Measurements from ENCODE around the gene CD93.

CD93 gene

GRCh38 chr20:23086056-23086566, at the start of gene CD93:
Gene CD93, minus strand, starts transcription at chr20:23086324. Its CDS starts 132 bp downstream, at chr20:23086192.
- DNase-seq, result no peak

DNA sequence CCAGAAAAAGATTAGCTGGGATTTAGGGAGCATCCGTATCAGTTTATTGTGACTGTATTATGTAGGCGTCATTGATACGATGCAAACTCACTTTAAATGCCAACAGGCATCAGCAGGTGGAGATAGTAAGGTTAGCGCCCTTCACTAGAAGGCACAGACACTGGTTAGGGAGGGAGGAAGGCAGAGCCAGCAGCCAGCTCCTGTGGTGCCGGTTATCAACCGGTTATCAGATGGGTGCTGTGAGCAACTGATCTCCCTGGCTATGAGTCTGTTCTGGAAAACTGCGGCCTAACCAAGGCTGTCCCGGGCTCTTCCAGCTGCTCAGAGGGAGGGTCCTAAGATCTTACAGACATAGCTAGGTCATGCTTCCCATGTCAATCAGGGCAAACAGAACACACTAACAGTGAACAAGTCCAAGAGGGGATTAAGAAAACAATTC, 47.5 kb upstream of the CD93 start:
- no peak for DNase-seq

- DNase-seq, result no peak
These were observed 46.9 kb upstream of the CD93 start for GRCh38 chr20:23132930-23133559.

- DNase-seq, result no peak
These were observed 46.3 kb upstream of the CD93 start for GRCh38 chr20:23132293-23132929.

- DNase-seq, result no peak
These were observed 45.6 kb upstream of the CD93 start for GRCh38 chr20:23131766-23132165.

DNA sequence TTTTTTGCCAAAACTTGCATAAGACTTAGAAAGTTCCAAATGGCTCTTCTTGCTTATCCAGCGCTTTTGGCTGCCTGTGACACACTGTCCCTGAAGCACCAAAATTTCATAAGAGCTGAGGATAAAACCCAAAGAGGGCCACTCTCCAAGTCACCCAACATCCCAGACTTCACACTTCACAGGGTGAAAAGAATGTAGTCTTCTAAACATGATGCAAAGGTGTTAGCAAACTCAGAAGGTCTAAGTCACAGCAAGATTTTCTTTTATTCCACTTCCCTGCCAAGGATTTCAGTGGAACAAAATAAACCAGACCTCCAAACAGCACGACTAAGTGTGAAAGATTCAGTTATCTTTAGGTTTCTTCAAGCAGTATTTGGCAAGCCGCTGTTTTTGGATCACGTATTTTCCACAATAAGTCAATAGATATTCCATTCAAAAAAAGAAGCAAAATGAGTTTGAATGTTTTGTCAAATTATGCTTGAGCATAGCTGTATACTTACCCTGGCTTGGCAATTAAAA, 44.6 kb upstream of the CD93 start:
- no peak for DNase-seq

DNA sequence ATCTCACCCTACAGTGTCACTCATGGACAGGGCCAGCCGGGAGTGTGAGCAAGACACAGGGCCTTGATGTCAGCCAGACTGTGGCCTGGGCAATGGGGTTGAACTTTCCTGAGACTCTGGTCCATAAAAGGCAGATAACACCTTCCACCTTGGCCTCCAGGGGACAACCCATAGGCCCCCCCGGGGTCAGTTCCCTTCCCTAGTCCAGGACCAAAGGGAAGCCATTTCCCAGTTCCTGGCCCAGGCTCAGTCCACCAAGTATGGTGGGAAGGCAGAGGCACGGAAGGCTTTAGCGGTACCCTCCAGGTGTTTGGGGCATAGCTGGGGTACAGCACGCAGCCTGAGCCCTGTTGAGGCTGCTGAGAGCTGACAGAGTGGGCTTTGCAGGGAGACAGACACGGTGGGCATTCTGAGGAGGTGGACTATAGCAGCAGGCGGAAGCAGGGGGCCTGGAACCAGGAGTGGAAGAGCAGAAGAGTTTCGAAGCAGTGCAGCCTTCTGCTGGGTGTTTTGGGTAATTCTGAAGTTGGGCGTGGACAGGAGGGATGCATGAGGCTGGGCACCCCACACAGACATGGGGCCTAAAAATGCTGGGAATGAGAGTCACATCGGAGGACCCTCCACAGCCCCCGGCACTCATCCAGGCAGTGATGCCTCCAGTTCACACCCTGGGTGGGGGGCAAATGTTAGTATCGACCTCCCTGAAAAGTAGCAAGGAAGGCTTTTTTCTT, 43.9 kb upstream of the CD93 start:
- no peak for DNase-seq

DNA sequence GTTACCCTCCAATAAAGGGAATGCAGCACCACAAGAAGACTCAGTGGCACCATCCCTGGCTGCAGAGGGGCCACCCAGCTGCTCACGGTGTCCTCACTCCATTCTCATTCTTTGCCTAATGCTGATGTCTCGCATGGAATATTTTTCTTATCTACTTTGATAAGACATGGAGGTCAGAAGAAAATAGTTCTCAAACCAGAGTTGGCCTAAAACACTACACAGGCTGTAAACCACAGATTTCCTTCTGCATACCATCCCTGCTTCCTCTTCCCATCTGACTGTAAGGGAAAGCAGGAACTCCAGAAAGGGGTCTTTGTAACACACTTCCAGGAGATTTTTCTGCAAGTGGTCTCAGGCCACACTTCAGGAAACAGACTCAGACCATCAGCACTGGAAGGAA, 43.1 kb upstream of the CD93 start:
- DNase-seq, result no peak

DNA sequence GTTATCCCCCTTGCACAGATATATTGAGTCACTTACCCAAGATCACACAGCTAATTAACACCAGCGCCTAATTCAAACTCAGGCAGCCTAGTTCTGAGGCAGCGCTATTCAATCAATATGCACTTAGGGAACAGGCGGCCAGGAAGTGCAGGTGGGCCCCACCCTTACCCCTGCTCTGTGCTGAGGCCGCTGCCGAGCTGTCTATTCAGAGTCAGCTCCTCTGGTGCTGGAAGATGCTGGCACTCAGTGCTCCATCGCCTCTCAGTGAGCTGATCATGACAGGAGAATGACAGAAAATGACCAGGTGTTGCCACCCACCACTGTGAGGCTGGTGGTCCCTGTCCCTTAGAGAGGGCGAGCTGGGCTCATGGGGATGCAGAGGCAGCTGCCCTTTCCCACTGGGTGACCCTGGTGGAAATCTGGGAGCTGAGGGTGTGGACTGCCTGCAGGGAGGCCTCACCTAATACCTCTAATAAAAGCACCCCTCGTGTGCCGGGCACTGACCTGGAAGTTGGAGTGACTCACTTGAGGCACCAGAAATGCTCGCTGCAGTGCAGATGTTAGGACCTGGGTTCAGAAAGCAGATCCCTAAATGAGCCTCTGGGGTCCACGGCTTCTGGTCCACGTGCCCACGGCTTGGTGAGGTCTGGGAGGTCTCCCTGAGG, 42.5 kb upstream of the CD93 start:
- no peak for DNase-seq

- DNase-seq, result no peak
These were observed 41.6 kb upstream of the CD93 start for GRCh38 chr20:23127506-23128279.

- no peak for DNase-seq
These were observed 40.3 kb upstream of the CD93 start for GRCh38 chr20:23126281-23127061.

GRCh38 chr20:23125625-23126191, 39.6 kb upstream of the CD93 start:
- DNase-seq, result no peak

DNA sequence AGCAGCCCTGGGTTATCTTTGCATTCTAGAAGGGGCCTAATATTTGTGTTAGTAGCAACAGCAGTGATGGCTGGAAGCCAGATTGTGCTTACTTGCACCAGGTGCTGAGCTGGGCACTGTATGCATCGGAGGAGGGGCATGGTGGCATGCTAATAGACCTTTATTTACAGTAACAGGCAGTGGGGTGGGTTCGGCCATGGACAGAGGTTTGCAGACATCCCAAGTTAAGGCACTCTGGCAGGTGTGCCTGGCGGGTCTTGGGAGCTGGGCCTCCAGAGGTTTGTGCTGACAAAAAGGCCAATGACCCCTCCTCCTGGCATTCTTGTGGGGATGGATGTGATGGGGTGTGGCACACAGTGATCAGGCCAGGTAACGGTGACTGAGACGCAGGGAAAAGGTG, 39.0 kb upstream of the CD93 start:
- DNase-seq, result no peak

DNA sequence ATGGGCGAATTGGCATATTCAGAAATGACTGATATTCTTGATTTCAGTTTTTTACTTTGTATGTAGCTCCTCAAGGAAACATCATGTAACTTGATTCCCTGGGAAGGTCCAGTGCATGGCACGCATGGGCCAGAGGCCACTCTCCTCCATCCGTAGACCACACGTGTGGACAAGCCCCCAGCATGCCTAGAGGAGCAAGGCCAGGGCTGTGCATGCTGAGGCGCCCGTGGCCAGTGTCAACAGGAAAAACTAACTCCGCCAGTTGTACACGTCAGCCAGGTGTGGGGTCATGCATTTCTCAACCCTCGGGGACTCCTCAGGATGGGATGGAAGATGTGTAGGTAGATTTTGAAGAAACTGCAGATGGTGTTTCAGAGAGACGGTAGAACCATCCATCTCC, 37.8 kb upstream of the CD93 start:
- no peak for DNase-seq

- DNase-seq, result no peak
These were observed 36.9 kb upstream of the CD93 start for GRCh38 chr20:23122796-23123655.

DNA sequence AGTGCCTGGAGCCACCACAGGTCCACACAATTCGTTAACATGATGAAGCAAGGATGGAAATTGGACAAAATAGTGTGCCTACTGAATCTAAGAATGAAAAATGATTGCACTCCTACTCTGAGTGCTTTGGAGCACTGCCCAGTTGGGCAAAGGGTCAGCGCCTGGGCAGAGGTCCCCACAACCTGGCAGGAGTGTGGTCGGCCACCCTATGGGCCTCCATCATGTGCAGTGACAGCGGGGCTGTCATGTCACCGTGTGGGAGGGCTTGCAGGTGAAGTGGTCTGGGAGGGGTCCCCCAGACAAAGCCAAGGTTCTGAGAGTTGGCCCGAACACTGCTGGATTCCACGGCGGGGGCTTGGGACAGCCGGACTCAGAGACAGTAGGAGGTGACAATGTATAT, 36.2 kb upstream of the CD93 start:
- no peak for DNase-seq

- DNase-seq, result no peak
These were observed 35.7 kb upstream of the CD93 start for GRCh38 chr20:23121751-23122320.

- DNase-seq, result no peak
These were observed 35.0 kb upstream of the CD93 start for GRCh38 chr20:23120936-23121750.

DNA sequence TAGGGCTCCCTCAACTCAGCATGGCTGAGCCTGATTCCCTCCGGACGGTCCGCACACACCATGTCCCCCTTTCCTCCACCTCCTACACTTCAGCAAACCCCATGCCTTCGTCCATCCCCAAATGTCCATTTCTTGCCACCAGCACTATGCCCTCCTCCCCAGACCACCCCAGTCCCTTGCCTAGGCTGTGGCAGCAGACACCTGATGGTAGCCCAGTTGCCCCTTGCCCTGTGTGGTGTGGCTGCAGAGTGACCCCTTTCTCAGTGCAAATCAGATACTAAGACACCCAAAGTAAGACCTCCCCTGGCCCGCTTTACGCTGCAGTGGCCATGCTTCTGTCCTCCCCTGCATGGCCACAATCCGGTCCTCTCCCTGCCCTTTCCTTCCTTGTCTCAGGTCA, 34.1 kb upstream of the CD93 start:
- no peak for DNase-seq

All from cortex of kidney (tissue), 1 donor.